Glomerular endothelial cell (primary cell): ENCODE results near the gene SPOCK1. TPM values are rescaled to one million over a fixed set of nuclear protein-coding genes. Genes with fewer than 3 reads are reported as not detected.

Experiments used
- DNase-seq: peaks from one replicate; pipeline ENCODE4 v3.0.0-alpha.2; 2011; ENCODE audit warnings: low read depth, low spot score; ENCODE audit errors: extremely low read depth
- total RNA-seq: library from RNA; depleted of rRNA; stranded (reverse); fragments of >200 nt; gene quantifications from 2 replicates; pipeline ENCODE4 v1.2.3, GENCODE V29; 2015

The SPOCK1 gene
- total RNA-seq, 1 donor from 2014 or later, result 24.4 TPM

DNA sequence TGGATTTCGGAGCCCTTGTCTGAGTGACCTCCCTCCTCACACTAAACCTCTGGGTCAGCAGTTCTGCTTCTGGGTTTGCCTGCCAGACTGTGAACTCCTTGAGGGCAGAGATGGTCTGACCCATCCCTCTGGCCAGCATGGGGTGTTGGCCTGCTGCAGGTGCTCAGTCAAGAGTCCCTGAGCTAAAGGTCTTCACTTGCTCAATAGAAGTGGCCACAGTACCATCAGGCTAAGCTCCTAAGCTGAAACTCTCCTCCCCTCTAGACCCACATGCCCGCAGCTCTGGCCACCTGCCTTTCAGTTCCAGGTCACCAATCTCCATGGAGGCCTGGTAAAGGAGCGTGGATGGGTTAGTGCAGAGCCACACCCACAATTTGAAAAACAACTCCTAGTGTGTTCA is 316.6 kb downstream of the SPOCK1 start:
- DNase-seq, result no peak

DNA sequence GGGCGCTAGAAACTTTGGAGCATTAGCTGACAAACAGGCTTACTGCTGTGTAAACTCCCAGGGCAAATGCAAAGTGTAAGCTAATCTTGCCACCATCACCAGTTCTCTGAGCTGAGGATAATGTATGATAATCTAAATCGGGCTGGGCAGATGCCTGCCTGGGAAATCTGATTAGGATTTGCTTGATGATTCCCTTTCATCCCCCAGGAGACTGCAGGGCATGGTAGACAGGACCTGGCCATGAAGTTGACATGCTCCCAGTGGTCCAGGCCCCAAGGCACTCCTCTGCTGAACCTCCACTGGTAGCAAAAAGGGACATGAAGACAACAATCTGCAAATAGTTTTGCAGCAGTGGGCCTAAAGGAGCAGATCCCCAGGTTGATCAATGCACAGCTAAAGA is 317.5 kb downstream of the SPOCK1 start:
- no peak for DNase-seq

DNA sequence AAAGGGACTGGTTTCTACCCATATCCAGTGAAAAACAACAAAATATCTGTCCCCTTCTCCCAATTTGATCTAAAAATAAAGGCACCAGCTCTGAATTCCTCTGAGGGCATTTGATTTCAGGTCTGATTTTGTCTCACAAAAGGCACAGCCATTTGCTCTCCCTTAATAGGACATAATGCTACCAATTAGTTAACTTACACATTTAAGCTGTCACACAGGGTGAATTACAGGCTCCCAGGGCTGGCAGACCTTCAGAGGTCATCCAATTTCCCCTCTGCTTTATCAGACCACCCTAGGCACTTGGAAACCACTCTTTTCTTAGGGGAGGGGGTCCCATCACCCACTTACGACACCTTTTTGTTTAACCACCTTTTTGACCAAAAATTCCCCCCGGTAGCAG is 319.9 kb downstream of the SPOCK1 start:
- DNase-seq, result no peak

DNA sequence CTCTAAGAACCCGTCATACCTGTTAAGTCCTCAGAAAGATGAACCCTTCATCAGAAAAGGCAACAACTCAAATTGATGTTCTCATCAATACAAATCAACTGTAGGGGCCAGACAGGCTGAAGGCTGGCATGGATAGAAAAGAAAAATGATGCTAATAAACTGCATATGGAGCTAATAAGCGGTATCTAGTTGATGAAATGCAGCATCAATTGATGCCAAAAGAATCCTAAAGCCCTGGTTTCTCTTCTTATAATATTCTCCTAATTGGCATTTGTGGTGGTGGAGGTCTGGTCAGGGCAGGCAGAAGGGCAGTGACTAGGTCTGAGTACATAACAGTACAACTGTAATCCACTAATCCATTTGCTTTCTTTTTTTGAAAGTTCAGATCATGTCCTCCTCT is 322.5 kb downstream of the SPOCK1 start:
- DNase-seq, result no peak

DNA sequence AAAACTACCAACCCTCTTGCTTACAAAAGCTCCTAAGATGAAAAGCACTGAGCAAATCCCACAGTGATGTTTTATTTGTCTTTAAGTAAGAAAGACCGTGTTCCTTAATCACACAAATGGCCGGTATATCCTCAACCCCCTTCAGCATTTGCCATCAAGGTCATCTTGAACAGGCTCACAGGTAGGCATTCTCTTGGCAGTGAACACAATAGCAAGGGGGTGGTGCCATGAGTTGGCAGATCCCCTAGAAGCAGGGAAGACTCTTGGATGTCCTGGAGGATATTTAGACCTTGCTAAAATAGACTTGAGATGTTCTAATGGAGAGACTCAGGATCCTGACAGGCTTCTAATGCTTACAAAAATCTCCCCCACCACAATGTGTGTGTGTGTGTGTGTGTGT is 323.0 kb downstream of the SPOCK1 start:
- no peak for DNase-seq

DNA sequence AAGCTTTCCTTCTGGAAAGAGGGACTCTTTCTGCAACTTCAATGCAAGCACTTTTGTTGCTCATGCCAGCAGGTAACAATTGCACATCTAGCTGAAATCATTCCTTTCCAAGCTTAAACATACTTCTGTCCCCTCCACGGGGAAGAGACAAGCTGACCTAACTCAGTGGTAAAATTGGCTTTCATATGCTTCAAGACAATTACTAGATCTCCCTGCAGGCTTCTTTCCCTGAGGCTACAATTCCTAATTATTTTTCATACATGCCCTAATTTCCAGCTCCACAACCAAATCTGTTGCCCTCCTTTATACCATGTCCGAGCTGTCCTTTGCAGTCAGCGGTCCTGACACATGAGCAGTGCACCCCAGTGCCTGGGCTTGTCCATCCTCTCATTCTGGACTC is 324.9 kb downstream of the SPOCK1 start:
- no peak for DNase-seq

DNA sequence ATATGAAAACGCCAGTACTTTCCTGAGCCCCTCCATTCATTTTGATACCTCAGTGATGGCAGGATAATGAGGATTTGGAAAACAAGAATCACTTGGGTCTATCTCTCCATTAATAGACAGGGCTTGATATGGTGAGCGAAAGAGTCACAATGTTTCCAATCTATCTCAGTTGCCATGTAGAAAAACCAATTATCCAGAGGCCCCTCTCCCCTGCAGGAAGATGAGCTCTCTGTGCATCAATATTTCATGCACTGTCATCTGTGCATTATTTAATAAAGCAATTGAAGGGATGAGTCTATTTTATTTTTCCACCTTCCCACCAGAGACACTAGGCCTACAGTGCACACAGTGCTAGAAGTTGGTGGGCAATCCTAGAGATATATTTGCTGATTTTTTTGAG is 326.9 kb downstream of the SPOCK1 start:
- DNase-seq, result no peak

DNA sequence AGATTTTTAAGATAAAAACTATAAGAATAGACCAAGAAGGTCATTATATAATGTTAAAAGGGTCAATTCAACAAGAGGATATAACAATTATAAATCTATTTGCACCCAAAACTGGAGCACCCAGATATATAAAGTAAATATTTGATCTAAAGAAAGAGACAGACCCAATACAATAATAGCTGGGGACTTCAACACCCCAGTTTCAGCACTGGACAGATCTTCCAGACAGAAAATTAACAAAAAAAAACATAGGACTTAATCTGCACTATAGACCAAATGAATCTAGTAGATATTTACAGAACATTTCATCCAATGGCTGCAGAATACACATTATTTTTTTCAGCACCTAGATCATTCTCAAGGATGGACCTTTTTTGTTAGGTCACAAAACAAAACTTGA is 331.9 kb downstream of the SPOCK1 start:
- DNase-seq, result no peak

DNA sequence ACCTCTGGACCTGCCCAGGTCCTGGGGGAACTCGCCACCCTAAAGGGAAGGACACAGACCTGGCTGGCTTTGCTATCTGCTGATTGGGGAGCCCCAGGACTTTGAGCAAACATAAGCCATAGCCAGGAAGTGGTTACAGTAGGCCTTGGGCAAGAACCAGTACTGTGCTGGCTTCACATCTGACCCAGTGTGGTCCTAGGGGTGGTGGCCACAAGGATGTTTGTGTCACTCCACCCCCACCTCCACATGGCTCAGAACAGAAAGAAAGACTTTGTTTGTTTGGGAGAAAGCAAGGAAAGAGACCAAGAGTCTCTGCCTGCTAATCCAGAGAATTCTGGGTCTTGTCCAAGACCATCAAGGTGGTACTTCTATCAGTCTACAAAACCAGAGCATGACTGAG is 334.2 kb downstream of the SPOCK1 start:
- DNase-seq, result no peak

DNA sequence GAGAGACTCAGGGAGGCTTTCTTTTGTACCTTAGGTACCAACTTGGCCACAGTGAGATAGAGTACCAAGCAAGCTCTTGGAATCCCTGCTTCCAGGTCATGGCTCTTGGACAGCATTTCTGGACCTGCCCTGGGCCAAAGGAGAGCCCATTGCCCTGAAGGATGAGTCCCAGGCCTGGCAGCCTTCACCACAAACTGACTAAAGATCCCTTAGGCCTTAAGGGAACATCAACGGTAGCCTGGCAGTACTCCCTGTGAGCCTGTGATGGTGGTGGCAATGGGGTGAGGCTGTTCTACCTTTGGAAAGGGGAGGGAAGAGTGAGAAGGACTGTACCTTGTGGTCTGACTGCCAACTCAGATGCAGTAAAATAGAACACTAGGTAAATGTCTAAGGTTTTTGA is 334.6 kb downstream of the SPOCK1 start:
- DNase-seq, result no peak

DNA sequence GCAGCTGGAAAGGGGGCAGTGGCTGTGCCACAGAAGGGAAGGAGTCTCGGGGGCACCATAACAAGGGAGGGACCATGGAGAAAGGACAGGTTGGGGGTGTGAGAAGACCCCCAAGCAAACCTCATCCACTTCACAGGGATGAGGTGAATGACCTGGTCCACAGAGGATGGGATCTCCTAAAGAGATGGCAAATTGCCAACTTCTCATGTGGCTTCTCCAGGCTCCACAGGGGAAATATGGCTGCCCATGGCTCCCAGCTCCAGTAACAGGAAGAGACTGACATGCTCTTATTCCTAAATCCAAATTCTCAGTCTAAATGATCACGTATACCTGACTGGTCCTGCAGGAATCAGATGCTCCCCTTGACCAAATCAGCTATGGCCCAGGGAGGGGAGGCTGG is 340.4 kb downstream of the SPOCK1 start:
- DNase-seq, result no peak

DNA sequence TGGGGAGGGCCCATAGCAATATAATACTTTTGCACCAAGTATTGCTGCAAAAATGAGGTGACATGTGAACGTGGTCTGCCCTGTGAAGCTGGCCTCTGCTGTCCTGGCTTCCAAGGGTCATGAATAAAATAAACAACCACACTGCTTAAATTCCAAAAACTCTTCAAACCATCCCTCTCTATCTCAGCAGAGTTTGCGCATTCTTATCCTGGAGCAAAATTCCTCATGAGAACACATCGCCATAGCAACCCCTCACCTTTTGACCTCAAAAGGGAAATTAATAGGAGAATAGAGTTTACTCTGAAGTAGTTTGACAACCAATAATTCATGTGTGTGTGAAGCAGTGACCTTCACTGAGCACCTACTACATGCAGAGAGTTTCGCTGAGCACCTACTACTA is 342.9 kb downstream of the SPOCK1 start:
- no peak for DNase-seq

DNA sequence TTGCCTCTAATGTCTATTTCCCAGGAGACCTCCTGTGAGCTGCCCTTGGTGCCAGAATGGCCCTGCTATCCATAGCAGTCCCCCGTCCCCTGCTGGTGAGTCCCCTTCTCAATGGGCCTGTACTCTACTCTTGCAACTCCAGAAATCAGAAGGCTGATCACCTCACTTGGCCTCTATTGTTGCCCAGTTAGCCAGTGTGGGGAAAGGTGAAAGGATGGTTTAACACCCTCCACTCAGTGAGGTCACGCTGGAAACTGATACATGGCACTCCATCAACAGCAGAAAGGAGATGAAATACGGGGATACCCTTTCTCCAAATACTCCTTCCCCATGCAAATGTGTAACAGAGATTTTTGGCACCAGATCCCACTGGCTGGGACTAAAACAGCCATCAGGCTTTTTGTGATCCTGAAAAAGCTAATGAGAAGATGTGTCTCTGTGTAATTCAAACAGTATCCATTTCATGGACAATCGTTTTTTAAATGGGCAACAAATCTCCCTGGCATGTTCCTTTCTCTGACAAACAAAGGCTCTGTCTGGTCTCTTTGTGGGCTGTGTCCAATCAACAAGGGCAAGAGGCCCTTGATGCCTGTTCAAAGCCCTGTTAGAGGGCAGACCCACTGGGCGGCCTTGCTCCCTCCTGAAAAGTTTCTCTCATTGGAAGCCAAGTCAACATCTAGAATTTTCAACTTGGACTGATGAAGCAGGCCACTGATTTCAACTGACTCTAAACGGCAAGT is 343.7 kb downstream of the SPOCK1 start:
- DNase-seq, result no peak

DNA sequence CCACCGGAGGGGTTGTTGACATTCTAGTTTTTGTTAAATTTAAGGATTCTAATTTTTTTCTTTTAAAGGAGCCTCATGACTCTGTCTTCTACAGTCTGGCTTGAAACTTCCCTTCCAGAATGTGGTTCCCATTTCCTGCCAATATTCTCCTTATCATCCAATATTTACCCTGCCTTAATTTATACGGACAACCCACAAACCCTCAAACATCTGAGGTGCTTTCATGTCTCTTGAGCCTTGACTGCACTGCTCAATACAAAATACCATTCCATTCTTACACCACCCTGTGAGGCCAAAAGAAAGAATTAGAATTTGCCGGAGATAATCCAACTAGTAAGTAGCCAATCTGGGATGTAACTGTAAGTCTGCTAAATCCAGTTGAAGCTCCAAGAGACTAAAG is 346.5 kb downstream of the SPOCK1 start:
- no peak for DNase-seq

DNA sequence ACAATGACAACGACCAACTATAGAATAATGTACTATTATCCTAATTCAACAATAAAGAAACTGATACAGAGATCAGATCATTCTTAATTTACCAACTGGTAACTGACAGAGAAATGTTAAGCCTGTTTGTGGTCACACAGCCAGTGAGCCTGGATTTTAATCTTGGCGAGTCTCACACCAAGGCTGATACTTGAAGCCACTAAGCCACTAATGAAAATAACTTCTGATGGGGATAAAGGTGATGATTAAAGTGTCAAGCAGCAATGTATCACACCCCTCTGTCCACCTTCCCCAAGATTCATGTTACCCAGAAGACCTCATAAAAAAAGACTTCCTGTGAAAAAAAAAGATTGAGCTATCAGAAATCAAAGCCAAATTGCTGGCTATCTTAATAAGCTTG is 350.5 kb downstream of the SPOCK1 start:
- no peak for DNase-seq

DNA sequence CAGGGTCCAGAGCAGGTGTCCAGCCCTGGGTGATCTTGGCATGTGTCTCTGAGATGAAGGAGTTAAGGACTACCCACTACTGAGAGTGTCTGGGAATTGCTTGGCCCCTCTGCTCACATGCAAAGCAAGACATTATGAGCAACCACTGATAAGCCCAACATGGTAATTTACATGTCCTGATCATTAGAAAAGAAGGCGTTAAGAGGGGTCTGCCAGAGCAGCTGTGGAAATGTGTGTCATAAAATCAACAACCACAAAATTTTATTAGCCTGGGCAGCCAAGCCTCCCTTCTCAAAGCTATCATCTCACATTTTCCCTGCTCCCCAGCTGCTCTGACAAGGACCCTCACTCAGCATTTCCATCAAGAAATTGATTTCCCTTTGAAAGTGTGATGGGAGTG is 351.0 kb downstream of the SPOCK1 start:
- no peak for DNase-seq

DNA sequence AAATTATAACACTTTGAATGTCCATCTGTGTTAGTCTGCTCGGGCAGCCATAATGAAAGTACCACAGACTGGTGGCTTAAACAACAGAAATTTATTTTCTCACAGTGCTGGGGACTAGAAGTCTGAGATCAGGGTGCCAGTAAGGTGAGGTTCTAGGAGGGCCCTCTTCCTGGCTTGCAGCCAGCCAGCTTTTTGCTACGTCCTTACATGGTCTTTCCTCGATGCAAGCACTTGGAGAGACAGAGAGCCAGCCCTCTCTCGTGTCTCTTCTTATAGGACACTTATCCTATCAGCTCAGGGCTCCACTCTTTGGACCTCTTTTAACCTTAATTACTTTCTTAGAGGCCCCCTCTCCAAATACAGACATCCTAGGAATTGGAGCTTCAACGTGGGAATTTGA is 351.8 kb downstream of the SPOCK1 start:
- DNase-seq, result no peak

DNA sequence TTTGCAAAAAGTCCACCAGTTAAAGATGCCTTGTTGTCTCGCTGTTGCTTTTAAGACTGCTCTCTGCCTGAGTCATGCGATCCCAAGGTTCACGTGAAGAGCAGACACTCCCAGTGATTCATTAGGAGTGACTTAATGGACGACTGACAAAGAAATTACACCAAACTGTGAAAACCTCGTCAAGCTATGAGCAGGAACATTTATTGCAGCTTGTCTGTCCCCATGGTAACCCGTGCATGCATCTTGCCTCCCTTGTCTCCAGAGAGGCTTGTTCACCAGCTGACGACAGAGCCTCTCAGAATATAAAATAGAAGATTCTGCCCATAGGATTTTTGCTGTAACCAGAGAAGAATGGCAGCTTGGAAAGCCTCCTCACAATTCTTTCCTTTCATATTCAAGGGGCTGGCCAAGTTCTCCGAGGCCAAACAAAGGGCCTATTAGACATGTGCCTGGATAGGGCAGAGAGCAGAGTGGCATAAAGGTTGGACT is 352.7 kb downstream of the SPOCK1 start:
- peak; percentile 52 for DNase-seq

DNA sequence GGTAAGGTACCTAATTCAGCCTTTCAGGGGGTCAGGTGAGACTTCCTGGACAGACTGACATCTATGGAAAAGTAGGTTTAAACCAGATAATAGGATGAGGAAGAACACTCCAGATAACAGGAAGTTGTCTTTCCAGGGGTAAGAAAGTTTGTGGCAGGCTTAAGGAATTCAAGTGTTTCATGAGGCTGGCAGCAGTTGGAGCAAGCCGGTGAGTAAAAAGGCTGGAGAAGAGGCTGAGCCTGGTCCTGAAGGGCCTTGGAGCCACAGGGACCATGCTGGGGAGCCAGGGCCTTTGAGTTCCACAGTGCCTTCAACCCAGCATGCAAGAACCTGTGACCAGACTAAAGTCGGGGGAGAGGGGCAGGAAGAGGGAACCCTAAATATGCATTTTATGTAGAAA is 353.4 kb downstream of the SPOCK1 start:
- DNase-seq, result no peak

DNA sequence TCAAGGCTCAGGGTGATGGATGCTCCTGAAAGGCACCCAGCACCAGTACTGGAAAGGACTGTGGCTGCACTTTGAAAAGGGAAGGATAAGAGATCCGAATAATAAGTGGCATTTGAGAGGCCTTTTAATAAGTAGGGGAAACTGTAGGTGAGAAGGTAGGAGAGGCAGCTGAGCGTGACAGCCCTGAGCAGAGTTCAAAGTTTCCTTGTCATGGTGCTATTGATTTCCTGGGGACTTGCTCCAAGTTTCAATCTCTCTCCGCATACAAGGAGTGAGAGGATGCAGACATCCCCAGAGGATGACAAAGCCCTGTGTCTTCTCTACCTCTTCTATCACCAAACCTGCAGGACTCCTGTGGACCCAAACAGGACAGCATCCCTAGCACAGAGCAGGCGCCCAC is 354.5 kb downstream of the SPOCK1 start:
- DNase-seq, result no peak

DNA sequence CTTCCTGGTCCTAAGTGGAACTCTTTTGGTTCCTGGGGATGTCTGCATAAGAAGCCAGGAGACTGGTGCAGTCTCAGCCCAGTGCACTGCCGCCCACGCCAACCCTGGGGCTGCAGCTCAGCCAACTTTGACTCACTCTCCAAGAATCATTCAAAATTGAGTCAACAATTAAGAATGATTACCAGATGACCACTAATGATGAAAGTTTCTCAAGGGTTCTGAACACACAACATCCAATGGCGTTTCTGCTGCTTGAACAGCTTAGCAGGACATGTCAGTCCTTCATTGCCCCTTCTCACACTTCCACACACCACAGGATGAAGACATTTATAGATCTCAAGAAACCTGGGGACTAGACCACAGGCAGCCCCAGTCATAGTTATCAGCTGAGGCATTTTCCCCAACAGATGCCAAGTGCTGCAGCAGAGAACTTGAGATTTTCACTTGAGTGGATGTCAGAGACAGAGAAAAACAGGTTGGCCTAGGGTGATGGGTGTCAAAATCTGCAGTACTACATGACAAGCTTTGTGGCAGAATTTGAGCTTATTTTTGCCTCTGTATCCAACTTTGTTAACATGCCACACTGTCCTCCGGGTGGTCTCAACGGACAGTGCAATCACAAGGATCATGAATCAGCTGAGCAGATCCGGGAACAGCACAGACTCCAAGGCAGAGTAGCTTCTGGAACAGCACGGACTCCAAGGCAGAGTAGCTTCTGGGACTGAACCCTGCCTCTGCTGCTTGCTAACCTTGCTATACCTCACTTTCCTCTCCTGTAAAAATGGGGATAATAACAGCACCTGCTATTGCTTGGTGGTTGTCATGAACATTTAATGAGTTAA is 356.1 kb downstream of the SPOCK1 start:
- DNase-seq, result no peak

DNA sequence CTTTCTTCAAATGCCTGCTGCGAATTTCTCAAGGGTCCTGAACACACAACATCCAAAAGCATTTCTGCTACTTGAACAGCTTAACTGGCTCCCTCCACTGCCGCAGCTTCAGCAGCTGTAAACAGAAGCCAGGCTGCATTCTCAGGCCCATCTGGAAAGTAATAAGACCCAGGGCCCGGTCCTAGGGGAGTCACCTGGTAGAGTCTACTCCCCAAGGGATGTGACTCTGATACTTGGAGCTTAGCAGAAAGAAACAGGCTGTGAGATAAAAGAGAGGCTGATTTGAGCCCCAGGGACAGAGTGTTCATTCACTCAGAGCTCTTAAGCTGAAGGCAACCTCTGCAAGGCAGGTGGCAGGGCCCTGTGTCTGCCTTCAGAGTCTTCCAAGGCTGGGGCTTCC is 356.8 kb downstream of the SPOCK1 start:
- no peak for DNase-seq
